ENCODE measurements around the gene SLC9C1.

DNA sequence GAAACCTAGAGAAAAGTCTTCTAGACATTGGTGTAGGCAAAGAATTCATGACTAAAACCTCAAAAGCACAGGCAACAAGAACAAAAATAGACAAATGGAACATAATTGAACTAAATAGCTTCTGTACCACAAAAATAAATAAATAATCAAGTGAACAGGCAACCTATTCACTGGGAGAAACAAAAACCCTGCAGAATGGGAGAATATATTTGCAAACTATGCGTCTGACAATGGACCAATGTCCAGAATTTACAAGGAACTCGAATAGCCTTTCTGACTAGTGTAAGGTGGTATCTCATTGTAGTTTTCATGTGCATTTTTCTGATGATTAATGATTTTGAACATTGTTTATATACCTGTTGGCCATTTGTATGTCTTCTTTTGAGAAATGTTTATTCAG is 124.0 kb downstream of the SLC9C1 start:
- TF ChIP-seq, protein P1, sequence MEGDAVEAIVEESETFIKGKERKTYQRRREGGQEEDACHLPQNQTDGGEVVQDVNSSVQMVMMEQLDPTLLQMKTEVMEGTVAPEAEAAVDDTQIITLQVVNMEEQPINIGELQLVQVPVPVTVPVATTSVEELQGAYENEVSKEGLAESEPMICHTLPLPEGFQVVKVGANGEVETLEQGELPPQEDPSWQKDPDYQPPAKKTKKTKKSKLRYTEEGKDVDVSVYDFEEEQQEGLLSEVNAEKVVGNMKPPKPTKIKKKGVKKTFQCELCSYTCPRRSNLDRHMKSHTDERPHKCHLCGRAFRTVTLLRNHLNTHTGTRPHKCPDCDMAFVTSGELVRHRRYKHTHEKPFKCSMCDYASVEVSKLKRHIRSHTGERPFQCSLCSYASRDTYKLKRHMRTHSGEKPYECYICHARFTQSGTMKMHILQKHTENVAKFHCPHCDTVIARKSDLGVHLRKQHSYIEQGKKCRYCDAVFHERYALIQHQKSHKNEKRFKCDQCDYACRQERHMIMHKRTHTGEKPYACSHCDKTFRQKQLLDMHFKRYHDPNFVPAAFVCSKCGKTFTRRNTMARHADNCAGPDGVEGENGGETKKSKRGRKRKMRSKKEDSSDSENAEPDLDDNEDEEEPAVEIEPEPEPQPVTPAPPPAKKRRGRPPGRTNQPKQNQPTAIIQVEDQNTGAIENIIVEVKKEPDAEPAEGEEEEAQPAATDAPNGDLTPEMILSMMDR (IDR thresholded peaks at IDR 0.05), result no peak
- no peak for TF ChIP-seq POLR2A (IDR thresholded peaks at IDR 0.05)

Data from sigmoid colon (tissue), 3 donors.